ENCODE results near the gene ZNF487. TPM values are rescaled to one million over a fixed set of nuclear protein-coding genes. Genes with fewer than 3 reads are reported as not detected.
A peak's percentile ranks its signal among the peaks of the same experiment; 100 is the strongest.

Gene ZNF487
- total and polyA plus RNA-seq, 2 donors (not counting 1 experiment from before 2014, with no cell fraction given): 9.8 to 14.8 TPM

DNA sequence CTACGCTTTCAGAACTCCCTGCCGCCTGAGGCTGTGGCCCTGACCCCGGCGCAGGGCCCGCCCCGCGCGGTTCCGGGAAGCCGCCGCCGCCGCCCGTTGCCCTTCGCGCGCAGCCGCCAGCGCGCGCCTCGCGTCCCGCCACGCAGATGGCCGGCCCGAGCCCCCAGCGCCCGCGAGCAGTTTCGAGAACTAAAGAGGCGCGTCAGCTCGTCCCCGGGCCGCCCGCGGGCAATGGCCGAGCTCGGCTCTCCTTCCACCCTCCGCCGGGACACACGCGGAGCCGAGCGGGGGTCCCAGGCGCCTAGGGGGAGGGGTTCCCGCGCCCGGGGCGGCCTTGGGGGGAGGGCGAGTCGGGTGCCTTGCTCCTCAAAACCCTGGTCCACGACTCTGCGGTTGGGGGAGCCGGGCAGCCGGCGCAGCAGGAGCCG, 29.7 kb upstream of the ZNF487 start:
- peak; percentile 8 for ATAC-seq (ENCODE audit: low read depth)
- peak; percentile 77 for DNase-seq
- H3K9me3 ChIP-seq (ENCODE audit: control extremely low read depth in 1 of 3, control insufficient read depth in 2 of 3, insufficient read depth in 1 of 3, low read length in 2 of 3): no peaks in the 10 kb centered on the region
- peak overlapping the region; percentile 99 for H3K9ac ChIP-seq (ENCODE audit: low read length)
- H3K79me2 ChIP-seq (ENCODE audit: control insufficient read depth, insufficient read depth, low read length): peaks cover 71% of the 10 kb centered on the region
- peak overlapping the region; percentile 78 to 92 (median 83) for H3K4me3 ChIP-seq (ENCODE audit: control extremely low read depth in 1 of 5, extremely low read depth in 1 of 5, insufficient read depth in 1 of 5, low read depth in 2 of 5, low read length in 4 of 5)
- no peak for TF ChIP-seq EZH2 (IDR thresholded peaks at IDR 0.05; ENCODE audit: borderline replicate concordance, insufficient read depth, low read depth, low read length, poor library complexity, severe bottlenecking)
- TF ChIP-seq, protein P1, sequence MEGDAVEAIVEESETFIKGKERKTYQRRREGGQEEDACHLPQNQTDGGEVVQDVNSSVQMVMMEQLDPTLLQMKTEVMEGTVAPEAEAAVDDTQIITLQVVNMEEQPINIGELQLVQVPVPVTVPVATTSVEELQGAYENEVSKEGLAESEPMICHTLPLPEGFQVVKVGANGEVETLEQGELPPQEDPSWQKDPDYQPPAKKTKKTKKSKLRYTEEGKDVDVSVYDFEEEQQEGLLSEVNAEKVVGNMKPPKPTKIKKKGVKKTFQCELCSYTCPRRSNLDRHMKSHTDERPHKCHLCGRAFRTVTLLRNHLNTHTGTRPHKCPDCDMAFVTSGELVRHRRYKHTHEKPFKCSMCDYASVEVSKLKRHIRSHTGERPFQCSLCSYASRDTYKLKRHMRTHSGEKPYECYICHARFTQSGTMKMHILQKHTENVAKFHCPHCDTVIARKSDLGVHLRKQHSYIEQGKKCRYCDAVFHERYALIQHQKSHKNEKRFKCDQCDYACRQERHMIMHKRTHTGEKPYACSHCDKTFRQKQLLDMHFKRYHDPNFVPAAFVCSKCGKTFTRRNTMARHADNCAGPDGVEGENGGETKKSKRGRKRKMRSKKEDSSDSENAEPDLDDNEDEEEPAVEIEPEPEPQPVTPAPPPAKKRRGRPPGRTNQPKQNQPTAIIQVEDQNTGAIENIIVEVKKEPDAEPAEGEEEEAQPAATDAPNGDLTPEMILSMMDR (IDR thresholded peaks at IDR 0.05): no peak
- intact Hi-C loops (cut with micrococcal nuclease): loop anchor here (1.0 to 5.0 kb wide), 5 partner anchors 10 to 855 kb away; partner anchors contain the start of genes CSGALNACT2, ZNF32 and ZNF33B
- under 1% methylated on average over 56 of the region's 59 CpGs for WGBS (ENCODE audit: insufficient coverage)
- ChIA-PET POLR2A (interaction anchor here (0.6 to 1.8 kb wide), 8 partner anchors 11 to 45 kb away, joined by 3 to 21 read pairs (median 8); partner anchors contain the start of gene ZNF487), CTCF (interaction anchor here (1.0 to 1.8 kb wide), 9 partner anchors 9 to 59 kb away, joined by 3 to 10 read pairs (median 4); partner anchors contain the start of gene ZNF487)
- Mint-ChIP-seq H3K4me1 (peaks cover 43% of the 10 kb centered on the region), H3K9me3 (ENCODE audit: insufficient read depth) (no peaks in the 10 kb centered on the region), H3K27ac (peak overlapping the region; percentile 98), H3K4me3 (peak overlapping the region; percentile 98), H3K27me3 (no peaks in the 10 kb centered on the region)
- peaks cover 44 to 59% of the 10 kb centered on the region in 2 donors for H3K4me1 ChIP-seq (ENCODE audit: control insufficient read depth in 2 of 2, insufficient read depth in 2 of 2, low read length in 2 of 2)
- H3K36me3 ChIP-seq (replicated peaks in 1 of 2; ENCODE audit: control extremely low read depth in 1 of 2, control insufficient read depth in 1 of 2, extremely low read depth in 1 of 2, insufficient read depth in 2 of 2, low read length in 1 of 2): peaks cover 0 to 7% of the 10 kb centered on the region in 2 experiments
- H3K27me3 ChIP-seq (replicated peaks in 1 of 4; ENCODE audit: control extremely low read depth in 1 of 4, control insufficient read depth in 3 of 4, insufficient read depth in 4 of 4, low read length in 3 of 4): no peaks in the 10 kb centered on the region
- peak overlapping the region; percentile 100 for H3K27ac ChIP-seq (ENCODE audit: low read length in 2 of 2)
- H2AFZ ChIP-seq (ENCODE audit: insufficient read depth, low read depth, low read length, poor library complexity, severe bottlenecking): peak overlapping the region; percentile 32
- peaks cover 56% of the 10 kb centered on the region for H4K20me1 ChIP-seq (ENCODE audit: control insufficient read depth, insufficient read depth, low read length, poor library complexity, severe bottlenecking)
- H3K4me2 ChIP-seq (replicated peaks; ENCODE audit: low read depth, low read length, poor library complexity, severe bottlenecking): peak overlapping the region; percentile 100

Data from B cell (primary cell).